PC-9 (cell line): ENCODE results near the gene PLXND1. TPM values are rescaled to one million over a fixed set of nuclear protein-coding genes. Genes with fewer than 3 reads are reported as not detected.

Experiments
- BruUV-seq: library from RNA; stranded (reverse); fragments of 400-500 nt; replicated peaks from 2 replicates; lab custom pipeline; 2021; lab: Mats Ljungman, UMichigan
- CTCF ChIA-PET: fragments of 300-600 bp; sonication (Branson Sonifier 250); formaldehyde crosslinking; loops from one replicate; lab custom pipeline; 2022; ENCODE audit warnings: antibody characterized with exemption; lab: Charles Lee
- POLR2A ChIA-PET: fragments of 300-600 bp; sonication (Branson Sonifier 250); formaldehyde crosslinking; loops from one replicate; lab custom pipeline; 2022; ENCODE audit warnings: antibody characterized with exemption; ENCODE audit not compliant: unreplicated experiment; lab: Charles Lee
- DNase-seq, 2 experiments: peaks; one replicate each; pipeline versions ENCODE4 v3.0.0 to v3.0.0-alpha.2; 2015 to 2022; ENCODE audit warnings: mixed read lengths in 1 of 2
- H2AFZ ChIP-seq: fragments of 200-600 bp; sonication (generic); 2 replicates; pipeline ENCODE4 v1.8.1; 2017; ENCODE audit warnings: antibody characterized with exemption
- H3F3A ChIP-seq: fragments of 200-600 bp; sonication (generic); 2 replicates; pipeline ENCODE4 v1.8.1; 2017; ENCODE audit warnings: antibody characterized with exemption, mild to moderate bottlenecking, low read depth; ENCODE audit not compliant: insufficient read depth
- H3K27ac ChIP-seq: fragments of 200-600 bp; sonication (generic); 2 replicates; pipeline ENCODE4 v1.6.1; 2016; ENCODE audit warnings: mixed run types
- H3K27me3 ChIP-seq: fragments of 200-600 bp; sonication (generic); 2 replicates; pipeline ENCODE4 v1.6.1; 2016; ENCODE audit warnings: low read depth, mixed run types; ENCODE audit not compliant: insufficient read depth
- H3K36me3 ChIP-seq: fragments of 200-600 bp; sonication (generic); 2 replicates; pipeline ENCODE4 v1.6.1; 2016; ENCODE audit warnings: low read depth, mixed run types
- H3K4me1 ChIP-seq: fragments of 200-600 bp; sonication (generic); replicated peaks from 2 replicates; pipeline ENCODE4 v1.6.1; 2016; ENCODE audit warnings: mixed run types; ENCODE audit not compliant: insufficient read depth
- H3K4me2 ChIP-seq: fragments of 200-600 bp; sonication (generic); 2 replicates; pipeline ENCODE4 v1.6.1; 2017; ENCODE audit warnings: mixed run types
- H3K4me3 ChIP-seq: fragments of 200-600 bp; sonication (generic); 2 replicates; pipeline ENCODE4 v1.6.1; 2016; ENCODE audit warnings: mixed run types
- H3K79me2 ChIP-seq: fragments of 200-600 bp; sonication (generic); 2 replicates; pipeline ENCODE4 v1.6.1; 2017; ENCODE audit warnings: low read depth, mixed run types
- H3K9me2 ChIP-seq: fragments of 200-600 bp; sonication (generic); 2 replicates; pipeline ENCODE4 v1.8.1; 2017; ENCODE audit warnings: mild to moderate bottlenecking; ENCODE audit not compliant: insufficient read depth
- H3K9me3 ChIP-seq: fragments of 200-600 bp; sonication (generic); 2 replicates; pipeline ENCODE4 v1.8.1; 2016; ENCODE audit warnings: low read depth; ENCODE audit not compliant: insufficient read depth
- H4K20me1 ChIP-seq: fragments of 200-600 bp; sonication (generic); 2 replicates; pipeline ENCODE4 v1.8.1; 2017; ENCODE audit not compliant: insufficient read depth
- CTCF ChIP-seq: fragments of 200-600 bp; sonication (generic); conservative IDR thresholded peaks from 2 replicates; pipeline ENCODE4 v1.6.1; 2017; ENCODE audit warnings: mixed run types, antibody characterized with exemption, mild to moderate bottlenecking, moderate library complexity
- EZH2 ChIP-seq: fragments of 200-600 bp; sonication (generic); IDR thresholded peaks from 2 replicates; pipeline ENCODE4 v1.8.0; 2017; ENCODE audit warnings: antibody characterized with exemption, low read depth
- intact Hi-C: fragments of 100-400 bp; cut with micrococcal nuclease; formaldehyde crosslinking; loops from one replicate; pipeline ENCODE4 v1.10.0; 2022; ENCODE audit not compliant: unreplicated experiment
- total RNA-seq: library from RNA; stranded (reverse); gene quantifications from 2 replicates; pipeline ENCODE4 v1.2.3, GENCODE V29; 2021

The PLXND1 gene
- total RNA-seq, 1 experiment from 2014 or later = 44.4 TPM

GRCh38 chr3:129512595-129512994, 93.9 kb downstream of the PLXND1 start:
- Histone ChIP-seq H3K27ac (no peak overlapping the region), H3K4me3 (no peak overlapping the region), H4K20me1 (no peaks in the 10 kb centered on the region), H3K9me3 (no peaks in the 10 kb centered on the region), H3K4me1 (no peaks in the 10 kb centered on the region), H3F3A (no peaks in the 10 kb centered on the region), H2AFZ (no peak overlapping the region), H3K79me2 (no peaks in the 10 kb centered on the region), H3K27me3 (no peaks in the 10 kb centered on the region), H3K9me2 (no peaks in the 10 kb centered on the region), H3K36me3 (no peaks in the 10 kb centered on the region), H3K4me2 (no peak overlapping the region)
- POLR2A ChIA-PET = no interaction called here
- CTCF ChIA-PET = no interaction called here
- TF ChIP-seq EZH2 (no peak), CTCF (no peak)
- intact Hi-C loops = no loop called here
- no peak for DNase-seq
- no TSS peak for BruUV-seq

- Histone ChIP-seq H3K27me3 (no peaks in the 10 kb centered on the region), H3F3A (no peaks in the 10 kb centered on the region), H3K9me2 (no peaks in the 10 kb centered on the region), H3K27ac (no peak overlapping the region), H3K36me3 (no peaks in the 10 kb centered on the region), H3K4me1 (no peaks in the 10 kb centered on the region), H3K4me2 (no peak overlapping the region), H4K20me1 (no peaks in the 10 kb centered on the region), H3K9me3 (no peaks in the 10 kb centered on the region), H3K79me2 (no peaks in the 10 kb centered on the region), H2AFZ (no peak overlapping the region), H3K4me3 (no peak overlapping the region)
- no peak for TF ChIP-seq EZH2
- TF ChIP-seq CTCF = no peak
- no TSS peak for BruUV-seq
- ChIA-PET CTCF (no interaction called here), POLR2A (no interaction called here)
- intact Hi-C loops = no loop called here
- DNase-seq = no peak
Measured at GRCh38 chr3:129507181-129507831, 99.2 kb downstream of the PLXND1 start.

- no peak overlapping the region for H3K4me2 ChIP-seq
- H3K9me2 ChIP-seq = no peaks in the 10 kb centered on the region
- no TSS peak for BruUV-seq
- H2AFZ ChIP-seq = no peak overlapping the region
- TF ChIP-seq EZH2 (no peak), CTCF (no peak)
- no peak for DNase-seq
- H3K36me3 ChIP-seq = no peaks in the 10 kb centered on the region
- H3K4me1 ChIP-seq = no peaks in the 10 kb centered on the region
- no peaks in the 10 kb centered on the region for H3K27me3 ChIP-seq
- ChIA-PET CTCF (no interaction called here), POLR2A (no interaction called here)
- H4K20me1 ChIP-seq = no peaks in the 10 kb centered on the region
- no peaks in the 10 kb centered on the region for H3K79me2 ChIP-seq
- no peaks in the 10 kb centered on the region for H3F3A ChIP-seq
- intact Hi-C loops = no loop called here
- H3K27ac ChIP-seq = no peak overlapping the region
- no peaks in the 10 kb centered on the region for H3K9me3 ChIP-seq
- no peak overlapping the region for H3K4me3 ChIP-seq
Measured at GRCh38 chr3:129506231-129506742, 100.2 kb downstream of the PLXND1 start.
